ENCODE measurements around the gene PEX11A.

The PEX11A gene

GRCh38 chr15:89690276-89691218 is at the start of gene PEX11A, which contains the start of gene WDR93:
PEX11A (minus strand) TSS chr15:89690754; CDS start chr15:89690632, 122 bp downstream.
WDR93 (plus strand) TSS chr15:89690811; CDS start chr15:89701747, 10,936 bp downstream.
- Histone ChIP-seq H3F3A (ENCODE audit: control insufficient read depth, insufficient read depth) (peaks cover 29% of the 10 kb centered on the region), H3K9me3 (ENCODE audit: control insufficient read depth, insufficient read depth, low read length) (no peaks in the 10 kb centered on the region), H3K4me2 (ENCODE audit: low read length) (peak within 1 kb of the TSS; percentile 92), H3K4me1 (ENCODE audit: control insufficient read depth, low read length) (peaks cover 43% of the 10 kb centered on the region), H3K27ac (ENCODE audit: low read depth, low read length) (no peak within 1 kb of the TSS), H3K4me3 (ENCODE audit: low read length) (peak within 1 kb of the TSS; percentile 83), H3K79me2 (ENCODE audit: control insufficient read depth, low read length) (no peaks in the 10 kb centered on the region), H3K36me3 (ENCODE audit: control insufficient read depth, low read length) (no peaks in the 10 kb centered on the region), H3K9me2 (replicated peaks; ENCODE audit: control insufficient read depth, low read length) (no peaks in the 10 kb centered on the region), H3K27me3 (ENCODE audit: control insufficient read depth, low read length) (no peaks in the 10 kb centered on the region), H4K20me1 (ENCODE audit: control insufficient read depth, insufficient read depth, low read depth, low read length) (no peaks in the 10 kb centered on the region)
- TF ChIP-seq CTCF (IDR thresholded peaks at IDR 0.05; ENCODE audit: low read depth, low read length, poor library complexity, severe bottlenecking), result no peak
- no peak for TF ChIP-seq EZH2phosphoT487 (IDR thresholded peaks at IDR 0.05; ENCODE audit: borderline replicate concordance, low read length)

GRCh38 chr15:89740137-89740536 is 49.6 kb upstream of the PEX11A start:
- Histone ChIP-seq H3F3A (ENCODE audit: control insufficient read depth, insufficient read depth) (no peaks in the 10 kb centered on the region), H3K4me2 (ENCODE audit: low read length) (peak overlapping the region; percentile 43), H3K9me3 (ENCODE audit: control insufficient read depth, insufficient read depth, low read length) (no peaks in the 10 kb centered on the region), H4K20me1 (ENCODE audit: control insufficient read depth, insufficient read depth, low read depth, low read length) (no peaks in the 10 kb centered on the region), H3K27me3 (ENCODE audit: control insufficient read depth, low read length) (no peaks in the 10 kb centered on the region), H3K27ac (ENCODE audit: low read depth, low read length) (no peak overlapping the region), H3K79me2 (ENCODE audit: control insufficient read depth, low read length) (no peaks in the 10 kb centered on the region), H3K36me3 (ENCODE audit: control insufficient read depth, low read length) (no peaks in the 10 kb centered on the region), H3K4me3 (ENCODE audit: low read length) (peak overlapping the region; percentile 25; the same call in 1 of the 2 replicates), H3K4me1 (ENCODE audit: control insufficient read depth, low read length) (no peaks in the 10 kb centered on the region), H3K9me2 (replicated peaks; ENCODE audit: control insufficient read depth, low read length) (no peaks in the 10 kb centered on the region)
- TF ChIP-seq EZH2phosphoT487 (IDR thresholded peaks at IDR 0.05; ENCODE audit: borderline replicate concordance, low read length) (no peak), CTCF (IDR thresholded peaks at IDR 0.05; ENCODE audit: low read depth, low read length, poor library complexity, severe bottlenecking) (peak; percentile 86)

- Histone ChIP-seq H3K79me2 (ENCODE audit: control insufficient read depth, low read length) (no peaks in the 10 kb centered on the region), H3K27ac (ENCODE audit: low read depth, low read length) (no peak overlapping the region), H3K9me2 (replicated peaks; ENCODE audit: control insufficient read depth, low read length) (no peaks in the 10 kb centered on the region), H3K4me3 (ENCODE audit: low read length) (no peak overlapping the region), H3K9me3 (ENCODE audit: control insufficient read depth, insufficient read depth, low read length) (no peaks in the 10 kb centered on the region), H3K27me3 (ENCODE audit: control insufficient read depth, low read length) (peaks cover 10% of the 10 kb centered on the region), H3K4me1 (ENCODE audit: control insufficient read depth, low read length) (no peaks in the 10 kb centered on the region), H3K36me3 (ENCODE audit: control insufficient read depth, low read length) (no peaks in the 10 kb centered on the region), H3K4me2 (ENCODE audit: low read length) (no peak overlapping the region), H4K20me1 (ENCODE audit: control insufficient read depth, insufficient read depth, low read depth, low read length) (no peaks in the 10 kb centered on the region), H3F3A (ENCODE audit: control insufficient read depth, insufficient read depth) (no peaks in the 10 kb centered on the region)
- TF ChIP-seq EZH2phosphoT487 (IDR thresholded peaks at IDR 0.05; ENCODE audit: borderline replicate concordance, low read length) (no peak), CTCF (IDR thresholded peaks at IDR 0.05; ENCODE audit: low read depth, low read length, poor library complexity, severe bottlenecking) (no peak)
These were observed 45.2 kb upstream of the PEX11A start for GRCh38 chr15:89735773-89736172.
